Ascending aorta (tissue), 2 donors: Measurements from ENCODE around the gene SPP2. TPM values are rescaled to one million over a fixed set of nuclear protein-coding genes. Genes with fewer than 3 reads are reported as not detected.

Source experiments
- DNase-seq, 2 donors: peaks; one replicate each; pipeline ENCODE4 v3.0.0-alpha.2; 2019; ENCODE audit warnings: low spot score in 2 of 2
- H3K27ac ChIP-seq, 2 donors: fragments of 200-600 bp; sonication (generic); one replicate each; pipeline ENCODE4 v1.5.1; 2016 to 2017; ENCODE audit warnings: mild to moderate bottlenecking in 1 of 2
- H3K27me3 ChIP-seq: fragments of 200-600 bp; sonication (generic); one replicate; pipeline ENCODE4 v1.5.1; 2017
- H3K36me3 ChIP-seq, 2 donors: fragments of 200-600 bp; sonication (generic); one replicate each; pipeline ENCODE4 v1.5.1; 2016
- H3K4me1 ChIP-seq, 2 donors: fragments of 200-600 bp; sonication (generic); one replicate each; pipeline ENCODE4 v1.5.1; 2016 to 2017; ENCODE audit warnings: mild to moderate bottlenecking in 1 of 2
- H3K4me3 ChIP-seq, 2 donors: fragments of 200-600 bp; sonication (generic); one replicate each; pipeline ENCODE4 v1.5.1; 2016 to 2017; ENCODE audit warnings: mild to moderate bottlenecking in 1 of 2
- H3K9me3 ChIP-seq, 2 donors: fragments of 200-600 bp; sonication (generic); one replicate each; pipeline ENCODE4 v1.5.1; 2016
- CTCF ChIP-seq, 3 experiments: fragments of 200-600 bp in 2 of 3; fragments of 450-650 bp in 1 of 3; sonication (generic) in 2 of 3; IDR thresholded peaks; one replicate each; pipeline ENCODE4 v1.5.1; 2016 to 2019; ENCODE audit warnings: antibody characterized with exemption in 3 of 3, mild to moderate bottlenecking in 1 of 3, moderate library complexity in 1 of 3
- intact Hi-C: fragments of 100-400 bp; cut with DNase I; formaldehyde crosslinking; loops from one replicate; pipeline ENCODE4 v1.15.1; 2023
- total RNA-seq: library from RNA; depleted of rRNA; stranded (reverse); fragments of >200 nt; gene quantifications from one replicate; pipeline ENCODE4 v1.1.0, GENCODE V29; 2016

SPP2 gene
- total RNA-seq, 1 donor from 2014 or later = not detected

GRCh38 chr2:234091883-234092282 is 41.4 kb downstream of the SPP2 start:
- Histone ChIP-seq H3K9me3 (no peaks in the 10 kb centered on the region), H3K36me3 (no peaks in the 10 kb centered on the region), H3K4me1 (no peaks in the 10 kb centered on the region), H3K27ac (no peak overlapping the region), H3K27me3 (no peaks in the 10 kb centered on the region), H3K4me3 (no peak overlapping the region)
- DNase-seq = no peak
- intact Hi-C loops = no loop called here
- no peak for TF ChIP-seq CTCF (IDR thresholded peaks at IDR 0.05)

DNA sequence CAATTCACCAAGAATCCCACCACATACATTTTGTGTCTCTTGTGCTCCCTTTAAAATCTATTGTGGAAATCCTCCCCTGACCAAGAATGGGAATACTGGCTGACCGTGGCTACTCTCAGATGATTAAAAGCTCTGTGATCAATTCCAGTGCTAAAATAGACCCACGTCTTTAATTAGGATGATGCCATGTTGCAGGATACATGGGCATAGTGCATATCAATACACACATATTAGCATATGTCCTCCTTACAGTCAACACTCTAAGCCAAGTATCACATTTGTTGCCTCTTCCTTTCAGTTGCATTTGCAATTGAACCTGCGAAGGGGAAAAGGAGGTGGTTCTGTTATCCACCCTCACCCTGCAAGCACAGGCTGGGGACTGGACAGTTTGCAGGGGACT is 41.8 kb downstream of the SPP2 start:
- intact Hi-C loops = no loop called here
- Histone ChIP-seq H3K36me3 (no peaks in the 10 kb centered on the region), H3K9me3 (no peaks in the 10 kb centered on the region), H3K27ac (no peak overlapping the region), H3K4me3 (no peak overlapping the region), H3K27me3 (no peaks in the 10 kb centered on the region), H3K4me1 (no peaks in the 10 kb centered on the region)
- no peak for DNase-seq
- TF ChIP-seq CTCF (IDR thresholded peaks at IDR 0.05) = no peak

DNA sequence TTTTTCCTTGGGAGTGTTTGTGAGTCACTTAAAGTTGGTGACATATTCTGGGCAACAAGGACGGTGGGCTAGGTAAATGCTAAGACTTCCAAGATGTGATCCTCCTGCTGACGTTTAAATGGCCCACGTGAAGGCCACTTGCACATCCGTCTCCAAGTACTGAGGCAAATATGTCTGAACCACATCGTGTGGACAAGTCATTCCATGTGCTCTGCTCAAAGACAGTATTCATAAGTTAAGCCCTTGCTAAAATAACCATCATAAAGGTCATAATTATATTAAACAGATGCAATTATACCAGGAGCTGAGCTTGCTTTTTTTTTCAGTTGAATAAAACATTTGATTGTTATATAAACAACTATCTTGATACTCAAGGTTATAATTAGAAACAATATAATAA is 44.8 kb downstream of the SPP2 start:
- Histone ChIP-seq H3K27me3 (no peaks in the 10 kb centered on the region), H3K36me3 (no peaks in the 10 kb centered on the region), H3K9me3 (no peaks in the 10 kb centered on the region), H3K27ac (no peak overlapping the region), H3K4me3 (no peak overlapping the region), H3K4me1 (no peaks in the 10 kb centered on the region)
- no peak for DNase-seq
- intact Hi-C loops = no loop called here
- no peak for TF ChIP-seq CTCF (IDR thresholded peaks at IDR 0.05)

DNA sequence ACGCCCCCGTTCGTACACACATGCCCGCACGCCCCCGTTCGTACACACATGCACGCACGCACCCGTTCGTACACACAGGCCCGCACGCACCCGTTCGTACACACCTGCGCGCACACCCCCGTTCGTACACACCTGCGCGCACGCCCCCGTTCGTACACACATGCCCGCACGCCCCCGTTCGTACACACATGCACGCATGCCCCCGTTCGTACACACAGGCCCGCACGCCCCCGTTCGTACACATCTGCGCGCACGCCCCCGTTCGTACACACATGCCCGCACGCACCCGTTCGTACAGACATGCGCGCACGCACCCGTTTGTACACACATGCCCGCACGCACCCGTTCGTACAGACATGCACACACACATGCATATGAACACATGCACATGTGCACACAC is 45.7 kb downstream of the SPP2 start:
- Histone ChIP-seq H3K9me3 (no peaks in the 10 kb centered on the region), H3K27ac (no peak overlapping the region), H3K27me3 (no peaks in the 10 kb centered on the region), H3K4me1 (no peaks in the 10 kb centered on the region), H3K4me3 (no peak overlapping the region), H3K36me3 (no peaks in the 10 kb centered on the region)
- no peak for TF ChIP-seq CTCF (IDR thresholded peaks at IDR 0.05)
- DNase-seq = no peak
- intact Hi-C loops = no loop called here

DNA sequence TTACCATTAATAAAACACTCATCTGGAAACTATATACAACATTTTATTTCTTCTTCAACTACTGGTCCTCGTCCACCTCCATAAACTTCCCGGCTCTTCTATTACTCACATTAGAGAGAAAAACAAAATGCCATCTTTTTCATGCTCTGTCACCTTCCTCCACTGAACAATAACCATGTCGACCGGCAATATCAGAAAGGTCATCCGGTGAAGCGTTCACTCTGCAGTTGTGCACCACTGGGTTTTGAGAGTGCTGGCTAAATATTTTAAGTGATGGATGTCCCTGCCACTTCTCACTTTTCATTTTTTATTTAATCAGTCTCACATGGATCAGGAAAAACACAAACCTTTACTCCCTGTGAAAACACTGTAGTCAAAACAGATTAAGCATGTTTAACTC is 48.2 kb downstream of the SPP2 start:
- intact Hi-C loops = no loop called here
- no peaks in the 10 kb centered on the region for H3K27me3 ChIP-seq
- no peak for DNase-seq
- TF ChIP-seq CTCF (IDR thresholded peaks at IDR 0.05) = no peak
- no peak overlapping the region for H3K27ac ChIP-seq
- no peaks in the 10 kb centered on the region for H3K4me1 ChIP-seq
- no peaks in the 10 kb centered on the region for H3K36me3 ChIP-seq
- no peak overlapping the region for H3K4me3 ChIP-seq
- H3K9me3 ChIP-seq = no peaks in the 10 kb centered on the region

GRCh38 chr2:234099266-234099665 is 48.8 kb downstream of the SPP2 start:
- no peaks in the 10 kb centered on the region for H3K36me3 ChIP-seq
- TF ChIP-seq CTCF (IDR thresholded peaks at IDR 0.05) = no peak
- no peak overlapping the region for H3K4me3 ChIP-seq
- no peak overlapping the region for H3K27ac ChIP-seq
- no peaks in the 10 kb centered on the region for H3K9me3 ChIP-seq
- H3K27me3 ChIP-seq = no peaks in the 10 kb centered on the region
- no peak for DNase-seq
- no peaks in the 10 kb centered on the region for H3K4me1 ChIP-seq
- intact Hi-C loops = no loop called here
